ENCODE results near the gene PGAP3.

PGAP3 gene

GRCh38 chr17:39716073-39716818 is 28.4 kb upstream of the PGAP3 start:
- H3K79me2 ChIP-seq (ENCODE audit: insufficient read depth, low read length): no peaks in the 10 kb centered on the region
- H3K9ac ChIP-seq (ENCODE audit: low read depth, low read length, poor library complexity, severe bottlenecking): no peak overlapping the region
- no peak overlapping the region for H2AFZ ChIP-seq (ENCODE audit: low read length)
- H3K4me1 ChIP-seq (ENCODE audit: insufficient read depth, low read length, poor library complexity, severe bottlenecking): no peaks in the 10 kb centered on the region
- H3K36me3 ChIP-seq (ENCODE audit: insufficient read depth, low read length): no peaks in the 10 kb centered on the region
- TF ChIP-seq EZH2phosphoT487 (IDR thresholded peaks at IDR 0.05; ENCODE audit: borderline replicate concordance): no peak
- no peak for TF ChIP-seq CTCF (conservative IDR thresholded peaks at IDR 0.05; ENCODE audit: low read length)
- H3K4me2 ChIP-seq (ENCODE audit: low read depth, low read length, poor library complexity, severe bottlenecking): no peak overlapping the region
- no peaks in the 10 kb centered on the region for H3K9me2 ChIP-seq (replicated peaks; ENCODE audit: low read depth, low read length)
- H3F3A ChIP-seq (ENCODE audit: low read depth): no peaks in the 10 kb centered on the region
- H4K20me1 ChIP-seq (ENCODE audit: insufficient read depth, low read length, poor library complexity, severe bottlenecking): no peaks in the 10 kb centered on the region
- H3K27me3 ChIP-seq (ENCODE audit: insufficient read depth, low read length, poor library complexity, severe bottlenecking): no peaks in the 10 kb centered on the region
- no peak overlapping the region for H3K4me3 ChIP-seq (ENCODE audit: low read length, poor library complexity, severe bottlenecking)
- no peaks in the 10 kb centered on the region for H3K9me3 ChIP-seq (ENCODE audit: insufficient read depth, low read depth, low read length)

GRCh38 chr17:39715375-39716072 is 27.7 kb upstream of the PGAP3 start:
- Histone ChIP-seq H3K9me2 (replicated peaks; ENCODE audit: low read depth, low read length) (no peaks in the 10 kb centered on the region), H3K9me3 (ENCODE audit: insufficient read depth, low read depth, low read length) (no peaks in the 10 kb centered on the region), H2AFZ (ENCODE audit: low read length) (no peak overlapping the region), H4K20me1 (ENCODE audit: insufficient read depth, low read length, poor library complexity, severe bottlenecking) (no peaks in the 10 kb centered on the region), H3K4me2 (ENCODE audit: low read depth, low read length, poor library complexity, severe bottlenecking) (no peak overlapping the region), H3F3A (ENCODE audit: low read depth) (no peaks in the 10 kb centered on the region), H3K36me3 (ENCODE audit: insufficient read depth, low read length) (no peaks in the 10 kb centered on the region), H3K9ac (ENCODE audit: low read depth, low read length, poor library complexity, severe bottlenecking) (no peak overlapping the region), H3K79me2 (ENCODE audit: insufficient read depth, low read length) (no peaks in the 10 kb centered on the region), H3K4me3 (ENCODE audit: low read length, poor library complexity, severe bottlenecking) (no peak overlapping the region), H3K27me3 (ENCODE audit: insufficient read depth, low read length, poor library complexity, severe bottlenecking) (no peaks in the 10 kb centered on the region), H3K4me1 (ENCODE audit: insufficient read depth, low read length, poor library complexity, severe bottlenecking) (no peaks in the 10 kb centered on the region)
- TF ChIP-seq CTCF (conservative IDR thresholded peaks at IDR 0.05; ENCODE audit: low read length) (no peak), EZH2phosphoT487 (IDR thresholded peaks at IDR 0.05; ENCODE audit: borderline replicate concordance) (no peak)

- TF ChIP-seq EZH2phosphoT487 (IDR thresholded peaks at IDR 0.05; ENCODE audit: borderline replicate concordance) (no peak), CTCF (conservative IDR thresholded peaks at IDR 0.05; ENCODE audit: low read length) (no peak)
- Histone ChIP-seq H3K4me1 (ENCODE audit: insufficient read depth, low read length, poor library complexity, severe bottlenecking) (peaks cover 5% of the 10 kb centered on the region), H4K20me1 (ENCODE audit: insufficient read depth, low read length, poor library complexity, severe bottlenecking) (no peaks in the 10 kb centered on the region), H3K36me3 (ENCODE audit: insufficient read depth, low read length) (no peaks in the 10 kb centered on the region), H3K4me3 (ENCODE audit: low read length, poor library complexity, severe bottlenecking) (no peak overlapping the region), H3K79me2 (ENCODE audit: insufficient read depth, low read length) (no peaks in the 10 kb centered on the region), H3K4me2 (ENCODE audit: low read depth, low read length, poor library complexity, severe bottlenecking) (no peak overlapping the region), H3K9me2 (replicated peaks; ENCODE audit: low read depth, low read length) (no peaks in the 10 kb centered on the region), H3K27me3 (ENCODE audit: insufficient read depth, low read length, poor library complexity, severe bottlenecking) (no peaks in the 10 kb centered on the region), H3K9me3 (ENCODE audit: insufficient read depth, low read depth, low read length) (no peaks in the 10 kb centered on the region), H3K9ac (ENCODE audit: low read depth, low read length, poor library complexity, severe bottlenecking) (no peak overlapping the region), H2AFZ (ENCODE audit: low read length) (no peak overlapping the region), H3F3A (ENCODE audit: low read depth) (no peaks in the 10 kb centered on the region)
Observed at GRCh38 chr17:39714234-39714633, 26.4 kb upstream of the PGAP3 start.

All from Loucy (cell line).